GM12878 (cell line): ENCODE measurements around the gene SPINK14. TPM values are rescaled to one million over a fixed set of nuclear protein-coding genes. Genes with fewer than 3 reads are reported as not detected.

ENCODE experiments used
- ATAC-seq: fragments of 200-7000 bp; cut with Tn5 transposase; 3 replicates; pipeline ENCODE4 v1.9.1; 2020; ENCODE audit warnings: mild to moderate bottlenecking, moderate library complexity
- BruUV-seq: library from RNA; stranded (reverse); fragments of 400-500 nt; replicated peaks from 2 replicates; lab custom pipeline; 2021; lab: Mats Ljungman, UMichigan
- CTCF ChIA-PET: fragments of 300-600 bp; sonication (Branson Sonifier 250); formaldehyde crosslinking; extraction: SDS; loops from one replicate; lab custom pipeline; 2021; ENCODE audit warnings: inconsistent platforms; lab: Yijun Ruan, JAX
- POLR2A ChIA-PET: fragments of 350-600 bp; formaldehyde crosslinking; extraction: SDS; loops from one replicate; lab custom pipeline; 2021; ENCODE audit warnings: inconsistent platforms; lab: Charles Lee
- RAD21 ChIA-PET: fragments of 300-600 bp; sonication (Branson Sonifier 250); formaldehyde crosslinking; loops from one replicate; lab custom pipeline; 2023; ENCODE audit warnings: antibody characterized with exemption; ENCODE audit not compliant: unreplicated experiment; lab: Charles Lee
- SMC1A ChIA-PET: fragments of 300-600 bp; sonication (Branson Sonifier 250); formaldehyde crosslinking; loops from one replicate; lab custom pipeline; 2023; ENCODE audit not compliant: unreplicated experiment, uncharacterized antibody; lab: Charles Lee
- DNase-seq: peaks from one replicate; pipeline ENCODE4 v3.0.0-alpha.2; 2011; ENCODE audit warnings: low read depth, low spot score
- FAIRE-seq: peaks from 3 replicates; lab custom pipeline; 2011; peaks lifted over from hg19 to GRCh38; lab: Jason Lieb, UNC
- H2AFZ ChIP-seq: 2 replicates; pipeline ENCODE4 v1.6.0; 2011; ENCODE audit warnings: low read depth, low read length, control low read depth; ENCODE audit not compliant: control insufficient read depth
- H3K27ac ChIP-seq: 2 replicates; pipeline ENCODE4 v1.5.1; 2011; ENCODE audit warnings: control low read depth; ENCODE audit not compliant: control insufficient read depth, insufficient read depth
- H3K27me3 ChIP-seq, 2 experiments: replicated peaks in 1 of 2; 2 replicates each; pipeline versions ENCODE4 v1.6.0 to v1.6.1; 2011; ENCODE audit warnings: low read length in 1 of 2; ENCODE audit not compliant: control insufficient read depth in 2 of 2, insufficient read depth in 2 of 2
- H3K36me3 ChIP-seq, 2 experiments: 2 replicates each; pipeline ENCODE4 v1.5.1; 2011; ENCODE audit warnings: low read length in 1 of 2; ENCODE audit not compliant: control insufficient read depth in 2 of 2, insufficient read depth in 2 of 2
- H3K4me1 ChIP-seq: 2 replicates; pipeline ENCODE4 v1.6.1; 2011; ENCODE audit warnings: mild to moderate bottlenecking, low read length, moderate library complexity, mixed read lengths; ENCODE audit not compliant: control insufficient read depth, insufficient read depth
- H3K4me2 ChIP-seq: 2 replicates; pipeline ENCODE4 v1.6.0; 2011; ENCODE audit warnings: control low read depth; ENCODE audit not compliant: control insufficient read depth, insufficient read depth
- H3K4me3 ChIP-seq: fragments of 200-600 bp; sonication (generic); 2 replicates; pipeline ENCODE4 v1.5.1; 2016
- H3K79me2 ChIP-seq: 2 replicates; pipeline ENCODE4 v1.6.0; 2011; ENCODE audit warnings: low read length; ENCODE audit not compliant: control insufficient read depth, insufficient read depth
- H3K9ac ChIP-seq: 2 replicates; pipeline ENCODE4 v1.8.0; 2011; ENCODE audit warnings: low read length, control low read depth, mixed read lengths; ENCODE audit not compliant: control insufficient read depth, insufficient read depth
- H3K9me3 ChIP-seq: replicated peaks from 3 replicates; pipeline ENCODE4 v1.5.1; 2011; ENCODE audit warnings: mild to moderate bottlenecking, low read length; ENCODE audit not compliant: control insufficient read depth, insufficient read depth
- H4K20me1 ChIP-seq: 2 replicates; pipeline ENCODE4 v1.6.0; 2011; ENCODE audit not compliant: control insufficient read depth, insufficient read depth
- ASH2L ChIP-seq: fragments of 300-600, 200-600 bp; sonication (generic); IDR thresholded peaks from 2 replicates; pipeline ENCODE4 v1.6.1; 2017; ENCODE audit warnings: low read depth, mild to moderate bottlenecking, borderline replicate concordance
- E2F4 ChIP-seq: IDR thresholded peaks from 2 replicates; pipeline ENCODE4 v1.6.1; 2012; ENCODE audit warnings: low read depth, low read length, improper control_type of control experiment
- HDAC6 ChIP-seq: fragments of 200-600 bp; sonication (generic); IDR thresholded peaks from one replicate; pipeline ENCODE4 v1.8.0; 2017; ENCODE audit warnings: antibody characterized with exemption; ENCODE audit not compliant: unreplicated experiment
- IKZF1 ChIP-seq: fragments of 450-650 bp; conservative IDR thresholded peaks from 2 replicates; pipeline ENCODE4 v1.6.1; 2017; ENCODE audit warnings: antibody characterized with exemption, mild to moderate bottlenecking
- IRF4 ChIP-seq: IDR thresholded peaks from 2 replicates; pipeline ENCODE4 v1.6.1; 2011; ENCODE audit warnings: low read depth, low read length
- MYB ChIP-seq: fragments of 150-350 bp; IDR thresholded peaks from 2 replicates; pipeline ENCODE4 v1.6.1; 2014; ENCODE audit warnings: mild to moderate bottlenecking, low read depth, low read length, borderline replicate concordance
- NFIC ChIP-seq: IDR thresholded peaks from 2 replicates; pipeline ENCODE4 v1.6.1; 2012; ENCODE audit warnings: low read depth, mild to moderate bottlenecking, inconsistent platforms, low read length, moderate library complexity
- NFYA ChIP-seq: IDR thresholded peaks from 2 replicates; pipeline ENCODE4 v1.6.1; 2011; ENCODE audit warnings: low read depth, mild to moderate bottlenecking, low read length, improper control_type of control experiment, borderline replicate concordance
- NKRF ChIP-seq: fragments of 450-650 bp; conservative IDR thresholded peaks from 2 replicates; pipeline ENCODE4 v1.6.1; 2017; ENCODE audit warnings: mild to moderate bottlenecking, moderate library complexity
- RB1 ChIP-seq: fragments of 450-650 bp; formaldehyde crosslinking; IDR thresholded peaks from 2 replicates; pipeline ENCODE4 v1.6.1; 2017; ENCODE audit warnings: mild to moderate bottlenecking, borderline replicate concordance
- SP1 ChIP-seq: IDR thresholded peaks from one replicate; pipeline ENCODE4 v1.6.1; 2011; ENCODE audit warnings: low read depth, low read length
- SPI1 ChIP-seq: IDR thresholded peaks from 2 replicates; pipeline ENCODE4 v1.6.1; 2011; ENCODE audit warnings: low read depth, mild to moderate bottlenecking, low read length, moderate library complexity, borderline replicate concordance; ENCODE audit not compliant: insufficient read depth
- SUPT20H ChIP-seq: IDR thresholded peaks from 2 replicates; pipeline ENCODE4 v1.6.1; 2011; ENCODE audit warnings: low read depth, mild to moderate bottlenecking, low read length, moderate library complexity, borderline replicate concordance; ENCODE audit not compliant: control insufficient read depth
- ZBTB4 ChIP-seq: fragments of 450-650 bp; formaldehyde crosslinking; IDR thresholded peaks from 2 replicates; pipeline ENCODE4 v1.4.0; 2022; ENCODE audit warnings: mild to moderate bottlenecking, moderate library complexity
- WGBS: methylation state at CpG from one replicate; pipeline ENCODE4 v1.1.6; 2016; ENCODE audit warnings: low lambda C conversion rate; ENCODE audit not compliant: insufficient replicate concordance, insufficient coverage; ENCODE audit errors: missing lambda C conversion rate; 5-methylcytosine and 5-hydroxymethylcytosine counted together
- in situ Hi-C: fragments of 300-500 bp; cut with MboI; formaldehyde crosslinking; loops from 9 replicates; pipeline ENCODE4 v1.14.3; 2018; ENCODE audit warnings: mixed read lengths
- intact Hi-C: fragments of 100-400 bp; cut with micrococcal nuclease; formaldehyde crosslinking; loops from one replicate; pipeline ENCODE4 v1.14.2; 2022; ENCODE audit not compliant: unreplicated experiment
- polyA plus RNA-seq, 11 experiments: library from polyadenylated mRNA; depleted of rRNA in 4 of 11; unstranded in 6 of 11; stranded (reverse) in 5 of 11; fragments of >200 nt; fragmentation: Nextera tagmentation in 4 of 11; fragmentation: Illumina TruSeq in 1 of 11; extraction: Ambion mirVana in 4 of 11; extraction: Trizol in 1 of 11; gene quantifications; 1 replicate in 1 of 11; 2 replicates in 10 of 11; pipeline versions ENCODE4 v1.2.1 to v1.2.3, GENCODE V29; 2011 to 2016; ENCODE audit warnings: inconsistent platforms in 2 of 11, missing spikeins in 2 of 11, low read depth in 1 of 11
- total RNA-seq, 4 experiments: library from RNA; depleted of rRNA in 3 of 4; stranded (reverse); fragments of >200 nt in 3 of 4; fragmentation: Illumina TruSeq in 1 of 4; extraction: Trizol in 1 of 4; gene quantifications; 2 replicates each; pipeline versions ENCODE4 v1.2.1 to v1.2.3, GENCODE V29; 2013 to 2021

Gene SPINK14
- total and polyA plus RNA-seq, 10 of the 15 experiments (the other 5 are each of a cell fraction or from before 2014, with no cell fraction given): not detected

GRCh38 chr5:148151872-148152271, 16.5 kb upstream of the SPINK14 start:
- no peak for TF ChIP-seq E2F4
- TF ChIP-seq NKRF: no peak
- TF ChIP-seq IRF4: no peak
- TF ChIP-seq ASH2L: no peak
- no peak for TF ChIP-seq HDAC6
- no peak for TF ChIP-seq IKZF1
- no peak for TF ChIP-seq SUPT20H
- no peak for TF ChIP-seq SPI1
- no peak for TF ChIP-seq MYB
- TF ChIP-seq NFIC: no peak
- TF ChIP-seq ZBTB4 (CRISPR knock-in tag): no peak
- no peak for TF ChIP-seq RB1
- TF ChIP-seq SP1: no peak
- TF ChIP-seq NFYA: no peak
- Histone ChIP-seq H3K4me2 (no peak overlapping the region), H3K9me3 (no peaks in the 10 kb centered on the region), H3K4me1 (no peaks in the 10 kb centered on the region), H2AFZ (no peak overlapping the region), H4K20me1 (no peaks in the 10 kb centered on the region), H3K79me2 (no peaks in the 10 kb centered on the region), H3K4me3 (no peak overlapping the region), H3K27me3 (no peaks in the 10 kb centered on the region), H3K27ac (no peak overlapping the region), H3K9ac (no peak overlapping the region), H3K36me3 (no peaks in the 10 kb centered on the region)
- 5% methylated on average over 2 of the region's 2 CpGs for WGBS
- in situ Hi-C loops: no loop called here
- RAD21 ChIA-PET: no interaction called here
- BruUV-seq: no TSS peak
- SMC1A ChIA-PET: no interaction called here
- intact Hi-C loops: no loop called here
- POLR2A ChIA-PET: no interaction called here
- DNase-seq (no peak), ATAC-seq (no peak), FAIRE-seq (no peak)
- CTCF ChIA-PET: no interaction called here
